ENCODE data around the gene MYCBPAP. TPM values are rescaled to one million over a fixed set of nuclear protein-coding genes. Genes with fewer than 3 reads are reported as not detected.

The MYCBPAP gene
- total RNA-seq, 4 donors from 2014 or later, result 1.3 to 1.8 TPM; not detected in 2

DNA sequence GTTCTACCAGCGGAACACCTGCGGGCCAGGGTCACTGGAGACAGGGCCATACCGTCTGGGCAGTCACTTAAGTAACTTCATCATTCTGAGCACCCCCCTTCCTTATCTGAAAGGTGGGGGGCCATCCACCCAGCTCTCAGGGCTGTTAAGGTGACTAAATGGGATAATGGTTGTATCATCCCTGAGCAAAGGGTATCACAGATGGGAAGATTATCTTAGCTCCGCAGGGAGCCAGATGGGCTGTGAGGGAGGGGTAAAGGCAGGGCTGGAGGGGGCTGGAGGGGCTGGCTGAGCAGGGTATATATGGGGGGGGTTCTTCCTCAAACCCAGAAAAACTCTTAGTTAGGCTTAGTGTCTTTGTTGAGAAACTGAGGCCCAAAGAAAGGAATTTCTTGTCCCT is 49.4 kb downstream of the MYCBPAP start:
- TF ChIP-seq, protein P1, sequence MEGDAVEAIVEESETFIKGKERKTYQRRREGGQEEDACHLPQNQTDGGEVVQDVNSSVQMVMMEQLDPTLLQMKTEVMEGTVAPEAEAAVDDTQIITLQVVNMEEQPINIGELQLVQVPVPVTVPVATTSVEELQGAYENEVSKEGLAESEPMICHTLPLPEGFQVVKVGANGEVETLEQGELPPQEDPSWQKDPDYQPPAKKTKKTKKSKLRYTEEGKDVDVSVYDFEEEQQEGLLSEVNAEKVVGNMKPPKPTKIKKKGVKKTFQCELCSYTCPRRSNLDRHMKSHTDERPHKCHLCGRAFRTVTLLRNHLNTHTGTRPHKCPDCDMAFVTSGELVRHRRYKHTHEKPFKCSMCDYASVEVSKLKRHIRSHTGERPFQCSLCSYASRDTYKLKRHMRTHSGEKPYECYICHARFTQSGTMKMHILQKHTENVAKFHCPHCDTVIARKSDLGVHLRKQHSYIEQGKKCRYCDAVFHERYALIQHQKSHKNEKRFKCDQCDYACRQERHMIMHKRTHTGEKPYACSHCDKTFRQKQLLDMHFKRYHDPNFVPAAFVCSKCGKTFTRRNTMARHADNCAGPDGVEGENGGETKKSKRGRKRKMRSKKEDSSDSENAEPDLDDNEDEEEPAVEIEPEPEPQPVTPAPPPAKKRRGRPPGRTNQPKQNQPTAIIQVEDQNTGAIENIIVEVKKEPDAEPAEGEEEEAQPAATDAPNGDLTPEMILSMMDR (IDR thresholded peaks at IDR 0.05; ENCODE audit: low read depth), result no peak

DNA sequence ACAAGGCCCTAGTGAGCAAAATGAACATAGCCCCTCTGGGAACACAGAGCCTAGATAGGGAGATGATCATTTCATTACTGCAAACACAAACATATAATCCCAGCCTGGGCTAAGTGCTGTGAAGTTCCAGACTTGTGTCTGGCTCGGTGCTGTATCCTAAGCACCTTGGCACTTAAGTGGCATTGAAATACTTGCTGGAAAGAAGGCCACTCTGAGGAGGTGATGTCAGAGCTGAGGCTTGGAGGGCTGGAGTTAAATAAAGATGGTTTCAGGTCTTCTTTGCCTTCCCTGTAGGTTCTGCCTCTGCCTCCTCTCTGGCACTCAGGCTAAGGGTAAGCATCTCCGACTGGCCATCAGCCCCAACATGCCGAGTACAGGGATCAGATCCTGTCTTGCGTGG is 49.9 kb downstream of the MYCBPAP start:
- TF ChIP-seq, protein P1 (IDR thresholded peaks at IDR 0.05; ENCODE audit: low read depth), result no peak

DNA sequence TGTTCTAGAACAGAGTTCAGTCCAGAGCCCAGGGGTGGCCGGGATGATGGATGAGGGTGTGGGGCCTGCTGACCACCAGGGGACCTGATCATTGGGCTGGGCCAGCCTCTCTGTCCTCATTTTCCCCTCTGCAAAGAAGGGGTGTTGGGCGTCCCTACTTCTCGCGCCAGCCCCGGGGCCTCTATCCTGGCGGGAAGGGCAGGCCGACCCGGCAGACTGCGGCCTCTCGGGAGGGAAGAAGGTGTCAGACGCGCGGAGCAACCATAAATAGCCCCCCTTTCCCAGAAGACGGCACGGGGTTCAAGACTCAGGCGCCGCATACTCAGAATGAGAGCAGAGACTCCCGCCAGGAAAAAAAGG is 50.3 kb downstream of the MYCBPAP start:
- TF ChIP-seq, protein P1 (IDR thresholded peaks at IDR 0.05; ENCODE audit: low read depth), result no peak

DNA sequence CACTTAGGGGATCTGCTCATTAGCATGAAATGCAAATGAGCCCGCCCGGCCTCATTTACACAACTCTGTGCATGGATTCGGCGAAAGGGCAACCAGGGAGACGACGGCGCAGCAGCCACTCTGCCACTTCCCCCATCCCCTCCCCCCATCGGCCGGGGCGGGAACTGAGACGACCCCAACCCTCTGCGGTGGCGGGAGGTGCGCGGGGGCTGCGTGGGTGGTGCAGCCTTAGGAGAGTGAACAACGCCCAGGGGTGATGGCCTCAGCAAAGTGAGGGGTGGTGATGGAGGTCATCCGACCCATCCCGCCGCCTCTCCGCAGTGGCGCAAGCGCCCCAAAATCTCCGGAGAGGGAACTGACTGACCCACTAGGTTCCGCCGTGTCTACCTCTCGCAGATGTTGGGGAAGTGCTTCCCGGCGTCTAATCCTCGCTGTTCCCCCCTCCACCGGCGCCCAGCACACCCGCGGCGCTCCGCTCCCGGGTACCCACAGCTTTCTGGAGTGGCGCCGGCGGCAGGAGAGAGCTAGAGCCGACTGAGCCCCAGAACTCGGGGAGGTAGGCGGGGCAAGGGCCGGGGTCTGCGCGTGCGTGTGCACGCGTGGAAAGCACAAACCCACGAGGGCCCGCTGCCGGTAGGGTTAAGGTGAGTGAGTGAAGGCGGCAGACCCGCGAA is 50.8 kb downstream of the MYCBPAP start:
- TF ChIP-seq, protein P1 (IDR thresholded peaks at IDR 0.05; ENCODE audit: low read depth), result no peak

DNA sequence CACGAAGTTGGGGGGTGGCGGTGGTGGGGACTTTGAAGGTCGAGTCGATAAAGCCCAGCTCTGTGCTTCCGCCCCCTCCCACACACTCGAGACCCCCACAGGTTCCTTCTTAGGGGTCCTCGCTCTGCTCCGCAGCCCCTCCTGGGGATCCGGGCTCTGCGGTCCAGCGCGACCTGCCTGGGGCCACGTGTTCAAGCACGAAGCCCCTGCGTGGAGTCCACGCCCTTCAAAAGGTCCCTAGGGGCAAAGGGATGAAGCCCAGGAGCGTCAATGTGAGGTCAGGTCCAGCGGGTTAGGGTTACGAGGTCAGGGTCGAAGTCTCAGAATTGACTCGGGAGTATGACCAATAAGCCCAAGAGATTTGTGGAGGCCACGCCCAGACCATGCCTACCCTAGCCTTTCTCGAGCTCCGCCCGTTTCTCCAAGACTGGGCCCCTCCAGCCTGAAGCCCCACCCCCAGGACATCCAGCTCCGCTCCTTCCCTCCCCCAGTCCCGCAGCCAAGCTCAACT is 51.5 kb downstream of the MYCBPAP start:
- TF ChIP-seq, protein P1 (IDR thresholded peaks at IDR 0.05; ENCODE audit: low read depth), result no peak

DNA sequence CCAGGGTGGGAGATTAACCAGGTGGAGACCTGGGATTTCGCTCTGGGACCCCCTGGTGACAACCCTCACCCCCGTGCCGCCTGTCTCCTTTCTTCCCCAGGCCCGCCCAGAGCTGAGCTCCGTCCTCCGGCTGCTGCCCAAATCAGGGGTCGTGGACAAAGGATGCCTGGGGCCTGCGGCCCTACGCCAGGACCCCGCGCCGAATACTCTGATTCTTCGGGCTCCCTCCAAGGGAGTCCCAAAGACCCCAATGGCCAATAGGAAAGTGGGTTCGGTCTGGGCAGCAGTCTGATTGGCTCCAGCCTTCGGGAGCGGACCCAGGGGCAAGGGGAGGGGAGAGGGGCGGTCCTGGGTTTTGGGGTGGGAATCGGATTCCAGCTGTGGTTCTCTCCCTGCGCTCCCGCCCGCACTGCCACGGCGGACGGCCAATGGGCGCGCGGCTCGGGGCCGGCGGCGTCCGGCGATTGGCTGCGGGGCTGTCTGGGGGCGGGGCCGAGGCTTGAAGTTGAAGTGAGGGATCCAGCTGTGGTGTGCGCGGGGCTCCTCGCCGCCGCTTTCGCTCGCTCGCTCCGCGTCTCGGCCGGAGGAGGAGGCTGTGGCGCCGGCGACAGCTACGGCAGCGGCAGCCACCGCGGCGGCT is 52.1 kb downstream of the MYCBPAP start, which contains the start of gene CACNA1G:
CACNA1G (plus strand) TSS at position 531 of the 640 bp plus-strand sequence. CDS start 745 bp downstream, outside the sequence.
- TF ChIP-seq, protein P1 (IDR thresholded peaks at IDR 0.05; ENCODE audit: low read depth), result no peak

DNA sequence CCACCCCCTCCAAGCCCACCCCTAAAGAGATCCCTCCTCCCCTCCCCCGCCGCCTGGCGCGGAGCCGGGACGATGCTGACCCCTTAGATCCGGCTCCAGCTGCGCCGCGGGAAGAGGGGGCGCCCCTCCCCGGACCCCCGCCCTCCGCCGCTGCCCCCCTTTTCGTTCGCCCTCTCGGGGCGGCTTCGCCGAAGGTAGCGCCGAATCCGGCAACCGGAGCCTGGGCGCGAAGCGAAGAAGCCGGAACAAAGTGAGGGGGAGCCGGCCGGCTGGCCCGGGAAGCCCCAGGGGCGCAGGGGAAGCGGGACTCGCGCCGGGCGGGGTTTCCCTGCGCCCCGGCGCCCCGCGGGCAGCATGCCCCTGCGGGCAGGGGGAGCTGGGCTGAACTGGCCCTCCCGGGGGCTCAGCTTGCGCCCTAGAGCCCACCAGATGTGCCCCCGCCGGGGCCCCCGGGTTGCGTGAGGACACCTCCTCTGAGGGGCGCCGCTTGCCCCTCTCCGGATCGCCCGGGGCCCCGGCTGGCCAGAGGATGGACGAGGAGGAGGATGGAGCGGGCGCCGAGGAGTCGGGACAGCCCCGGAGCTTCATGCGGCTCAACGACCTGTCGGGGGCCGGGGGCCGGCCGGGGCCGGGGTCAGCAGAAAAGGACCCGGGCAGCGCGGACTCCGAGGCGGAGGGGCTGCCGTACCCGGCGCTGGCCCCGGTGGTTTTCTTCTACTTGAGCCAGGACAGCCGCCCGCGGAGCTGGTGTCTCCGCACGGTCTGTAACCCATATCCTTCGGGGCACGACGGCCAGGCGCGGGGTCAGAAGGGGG is 52.9 kb downstream of the MYCBPAP start:
- TF ChIP-seq, protein P1 (IDR thresholded peaks at IDR 0.05; ENCODE audit: low read depth), result no peak

All from subcutaneous adipose tissue (tissue), 4 donors.